Ramos (cell line): ENCODE measurements around the gene PCOLCE2.

Experiments
- in situ Hi-C: fragments of 300-500 bp; cut with MboI; formaldehyde crosslinking; loops from one replicate; pipeline ENCODE4 v1.14.3; 2022; ENCODE audit warnings: low sequenced_read_pairs; ENCODE audit not compliant: unreplicated experiment

PCOLCE2 gene

DNA sequence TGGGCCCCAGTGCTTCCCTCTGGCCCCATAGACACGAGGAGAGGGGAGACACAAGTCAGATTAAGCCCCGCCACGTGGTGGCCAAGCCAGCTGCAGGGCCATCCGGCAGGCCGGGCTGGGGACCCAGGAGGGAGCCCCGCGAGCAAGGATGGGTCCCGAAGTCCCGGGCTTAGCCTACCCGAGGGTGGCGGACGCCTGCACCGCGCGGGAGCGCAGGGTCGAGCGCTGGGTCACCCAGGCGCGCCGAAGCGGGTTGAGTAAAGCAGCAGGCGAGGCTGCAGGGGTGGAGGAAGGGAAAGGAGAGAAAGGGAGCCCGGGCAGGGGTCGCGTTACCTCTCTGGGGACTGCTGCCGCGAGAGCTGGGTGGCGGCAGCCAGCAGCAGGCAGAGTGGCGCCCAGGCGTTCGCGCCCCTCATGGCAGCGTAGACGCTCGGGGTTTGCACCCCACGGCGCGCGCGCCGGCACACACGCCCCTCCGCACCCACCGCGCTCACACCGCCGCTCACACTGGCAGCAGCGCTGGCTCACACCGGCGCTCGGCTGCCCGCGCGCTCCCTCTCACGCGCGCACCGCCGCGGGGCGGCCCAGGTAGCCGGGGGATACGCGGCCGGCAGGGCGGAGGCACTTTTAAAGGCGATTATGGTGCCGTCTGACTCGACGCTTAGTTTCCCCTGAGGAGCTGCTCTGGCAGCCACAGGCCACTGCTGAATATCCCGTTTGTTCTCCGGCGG is at the start of gene PCOLCE2:
Gene PCOLCE2 (minus strand): TSS at position 603 of the 731 bp plus-strand sequence. CDS start 187 bp downstream, at position 416.
- in situ Hi-C loops, result no loop called here

DNA sequence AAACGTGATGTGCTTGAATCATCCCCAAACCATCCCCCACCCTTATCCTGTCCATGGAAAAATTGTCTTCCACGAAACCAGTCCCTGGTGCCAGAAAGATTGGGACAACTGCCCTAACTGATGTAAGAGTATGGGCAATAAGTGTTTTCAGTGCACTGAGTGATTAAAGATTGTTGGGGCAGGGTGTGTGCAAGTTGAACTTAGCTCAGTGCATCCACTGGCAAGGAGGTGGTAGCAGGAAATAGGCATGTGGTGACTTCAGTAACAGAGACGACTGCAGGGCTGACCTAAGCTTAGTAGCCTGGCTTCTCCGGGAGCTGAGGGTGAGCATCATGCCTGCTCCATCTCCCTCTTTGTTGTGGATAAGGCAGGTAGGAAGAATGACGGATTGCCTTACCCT is 47.1 kb upstream of the PCOLCE2 start:
- in situ Hi-C loops, result no loop called here

GRCh38 chr3:142934887-142935269 is 46.0 kb upstream of the PCOLCE2 start:
- in situ Hi-C loops, result no loop called here

DNA sequence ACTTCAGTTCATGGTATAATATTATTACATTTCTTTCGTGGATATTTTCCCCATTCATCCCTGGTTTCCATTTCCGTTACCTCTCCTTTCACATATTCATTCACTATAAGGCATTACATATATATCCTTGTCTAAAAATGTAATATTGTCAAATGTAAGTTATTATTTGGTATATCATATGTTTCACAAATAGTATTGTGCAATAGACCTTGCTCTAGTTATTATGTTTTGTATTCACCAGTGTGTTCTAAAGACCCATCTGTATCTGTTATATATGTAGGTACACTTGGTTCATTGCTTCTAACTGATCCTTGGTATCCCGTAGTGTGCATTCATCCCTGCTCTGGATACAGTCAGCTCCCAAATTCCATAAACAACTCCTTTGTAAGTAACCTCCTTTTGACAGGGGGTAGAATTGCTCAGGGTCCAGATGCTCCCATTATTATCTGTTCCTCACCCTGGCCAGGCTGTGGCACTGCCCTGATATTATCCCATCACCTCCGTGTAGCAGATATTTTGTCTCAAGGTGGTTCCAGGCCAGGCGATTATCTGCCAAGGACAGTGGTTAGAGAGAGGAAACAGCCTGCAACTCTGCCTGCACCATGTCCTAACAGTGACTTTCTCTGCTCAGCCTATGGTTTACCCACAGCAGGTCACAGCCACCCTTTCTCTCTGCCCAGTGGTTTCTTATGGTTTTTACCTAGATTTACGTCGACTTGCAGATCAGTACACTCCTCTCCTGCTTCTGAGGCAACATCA is 45.4 kb upstream of the PCOLCE2 start:
- in situ Hi-C loops, result no loop called here

GRCh38 chr3:142931222-142931621 is 42.3 kb upstream of the PCOLCE2 start:
- in situ Hi-C loops, result no loop called here

DNA sequence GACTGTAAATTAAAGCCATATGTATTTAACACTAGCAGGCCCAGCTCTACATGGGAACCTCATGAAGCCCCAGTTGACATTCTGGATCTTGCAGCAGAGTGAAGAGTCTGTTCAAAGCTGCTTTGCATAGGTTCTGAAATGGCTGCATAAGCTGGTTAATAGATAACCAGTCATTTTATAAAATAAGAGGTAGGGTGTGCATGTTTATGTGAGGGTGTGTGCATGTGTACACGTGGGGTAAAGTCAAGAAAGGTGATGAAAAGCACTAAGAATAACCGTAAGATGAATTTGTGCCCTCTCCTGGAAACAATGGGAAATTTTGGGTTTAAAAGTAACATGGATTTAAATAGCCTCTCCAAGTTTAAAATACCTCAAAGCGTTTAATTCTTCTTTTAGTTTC is 41.6 kb upstream of the PCOLCE2 start:
- in situ Hi-C loops, result no loop called here

- in situ Hi-C loops, result no loop called here
These were observed 41.0 kb upstream of the PCOLCE2 start for GRCh38 chr3:142929890-142930289.

DNA sequence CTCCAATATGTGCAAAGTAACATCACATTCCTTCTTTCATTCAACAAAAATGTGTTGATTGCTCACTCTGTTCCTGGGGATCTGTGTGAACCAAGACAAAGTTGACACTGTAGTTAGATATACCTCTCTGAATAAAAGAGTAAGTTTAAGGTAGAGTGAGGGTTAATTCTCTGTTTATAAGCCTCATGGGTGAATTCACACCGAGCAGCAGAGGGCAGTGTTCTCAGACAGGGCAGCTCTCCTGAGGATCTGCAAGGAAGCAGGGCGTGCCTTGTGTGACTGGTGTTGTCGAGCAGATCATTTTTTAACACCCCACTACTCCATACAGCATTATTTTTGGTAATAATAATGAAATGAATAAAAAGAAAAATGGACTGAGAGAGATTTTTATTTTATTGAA is 40.2 kb upstream of the PCOLCE2 start:
- in situ Hi-C loops, result no loop called here

GRCh38 chr3:142926368-142926944 is 37.6 kb upstream of the PCOLCE2 start:
- in situ Hi-C loops, result no loop called here

GRCh38 chr3:142925140-142925539 is 36.3 kb upstream of the PCOLCE2 start:
- in situ Hi-C loops, result no loop called here

- in situ Hi-C loops, result no loop called here
These were observed 34.8 kb upstream of the PCOLCE2 start for GRCh38 chr3:142923694-142924093.

DNA sequence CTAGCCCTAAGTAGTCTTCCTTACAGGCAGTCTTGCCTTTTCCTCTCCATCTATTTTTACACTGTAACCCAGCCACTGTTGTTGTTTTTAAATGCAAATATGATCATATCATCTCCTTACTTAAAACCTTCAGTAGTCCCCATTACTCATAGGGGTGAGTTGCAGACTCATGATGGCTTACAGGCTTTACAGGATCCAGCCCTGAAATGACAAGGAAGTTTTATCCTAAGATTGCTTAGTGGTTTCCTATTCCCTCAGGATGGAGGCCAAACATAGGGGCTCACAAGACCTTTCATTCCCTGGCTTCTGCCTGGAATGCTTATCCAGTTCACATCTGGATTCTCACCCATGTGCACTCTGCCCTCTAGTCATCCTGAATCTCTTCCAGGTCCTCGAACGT is 27.7 kb upstream of the PCOLCE2 start:
- in situ Hi-C loops, result no loop called here

GRCh38 chr3:142915636-142916035 is 26.8 kb upstream of the PCOLCE2 start:
- in situ Hi-C loops, result no loop called here

GRCh38 chr3:142914286-142914811 is 25.5 kb upstream of the PCOLCE2 start:
- in situ Hi-C loops, result no loop called here

- in situ Hi-C loops, result no loop called here
These were observed 24.5 kb upstream of the PCOLCE2 start for GRCh38 chr3:142913432-142913831.

- in situ Hi-C loops, result no loop called here
These were observed 23.7 kb upstream of the PCOLCE2 start for GRCh38 chr3:142912402-142913172.

- in situ Hi-C loops, result no loop called here
These were observed 21.4 kb upstream of the PCOLCE2 start for GRCh38 chr3:142910280-142910679.

GRCh38 chr3:142909282-142909681 is 20.4 kb upstream of the PCOLCE2 start:
- in situ Hi-C loops, result no loop called here

DNA sequence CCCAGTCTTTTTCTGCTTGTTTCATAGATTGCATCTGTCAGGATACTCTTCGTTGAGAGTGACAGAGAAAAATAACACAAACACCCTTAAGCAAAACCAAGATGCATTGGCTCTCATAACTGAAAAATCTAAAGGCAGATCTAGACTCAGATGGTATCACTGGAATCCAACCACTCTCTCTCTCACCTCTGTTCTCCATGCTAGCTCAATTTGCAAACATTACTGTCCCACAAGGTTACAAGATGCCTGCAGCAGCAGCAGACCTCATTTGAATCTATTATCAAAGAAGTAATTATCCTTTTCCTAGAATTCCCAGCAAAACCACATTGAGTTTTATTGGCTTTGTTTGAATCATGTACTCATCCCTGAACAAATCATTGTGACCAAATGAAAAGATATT is 19.1 kb upstream of the PCOLCE2 start:
- in situ Hi-C loops, result no loop called here

GRCh38 chr3:142904639-142905436 is 16.0 kb upstream of the PCOLCE2 start:
- in situ Hi-C loops, result no loop called here
